RPMI7951 (cell line): ENCODE measurements around the gene UMODL1. TPM values are rescaled to one million over a fixed set of nuclear protein-coding genes. Genes with fewer than 3 reads are reported as not detected.
A peak's percentile ranks its signal among the peaks of the same experiment; 100 is the strongest.

Source experiments
- DNase-seq: peaks from one replicate; pipeline ENCODE4 v3.0.0-alpha.2; 2012; ENCODE audit warnings: low read depth
- total RNA-seq: library from RNA; depleted of rRNA; stranded (reverse); fragments of >200 nt; shearing (Covaris generic); gene quantifications from 2 replicates; pipeline ENCODE4 v1.2.3, GENCODE V29; 2014

Gene UMODL1
- total RNA-seq, 1 experiment from 2014 or later, result not detected

GRCh38 chr21:42079939-42080787 is 9.0 kb downstream of the UMODL1 start:
- DNase-seq, result no peak

DNA sequence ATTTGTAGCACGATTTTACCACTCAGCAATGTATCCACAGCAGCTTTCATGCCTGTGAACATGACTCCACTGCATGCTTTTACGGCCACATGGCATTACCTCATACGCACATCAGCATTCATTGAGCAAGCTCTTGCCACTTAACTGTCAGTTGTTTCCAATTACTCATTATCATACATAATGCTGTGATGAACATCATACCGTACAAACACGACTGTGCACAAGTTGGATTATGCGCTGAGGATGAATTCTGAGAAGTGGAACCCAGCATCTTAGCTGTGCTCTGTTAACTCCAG is 9.6 kb downstream of the UMODL1 start:
- no peak for DNase-seq

- no peak for DNase-seq
Measured at GRCh38 chr21:42081138-42081537, 10.0 kb downstream of the UMODL1 start.

DNA sequence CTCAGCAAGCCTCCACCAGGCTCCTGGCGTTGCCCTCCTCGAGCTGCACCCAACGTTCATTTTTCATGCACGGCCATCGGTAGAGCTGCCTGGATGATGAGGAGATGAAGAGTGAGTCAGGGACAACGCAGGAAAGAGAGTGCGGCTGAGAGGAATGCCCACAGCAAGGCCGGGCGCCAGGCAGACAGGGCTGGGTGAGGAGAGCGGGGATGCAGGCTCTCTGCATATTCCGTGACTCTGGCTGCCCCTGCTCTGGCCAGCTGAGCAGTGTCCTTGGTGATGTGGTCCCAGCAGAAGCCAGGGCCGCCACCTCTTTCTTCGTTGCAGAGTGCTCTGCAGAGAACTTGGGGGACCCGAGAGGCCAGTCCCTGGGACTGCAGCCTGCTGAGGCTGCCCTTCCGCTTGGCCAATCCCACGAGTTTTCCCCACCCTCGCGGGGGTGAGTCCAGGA is 10.8 kb downstream of the UMODL1 start:
- DNase-seq, result no peak

GRCh38 chr21:42082501-42083360 is 11.6 kb downstream of the UMODL1 start:
- DNase-seq, result no peak

DNA sequence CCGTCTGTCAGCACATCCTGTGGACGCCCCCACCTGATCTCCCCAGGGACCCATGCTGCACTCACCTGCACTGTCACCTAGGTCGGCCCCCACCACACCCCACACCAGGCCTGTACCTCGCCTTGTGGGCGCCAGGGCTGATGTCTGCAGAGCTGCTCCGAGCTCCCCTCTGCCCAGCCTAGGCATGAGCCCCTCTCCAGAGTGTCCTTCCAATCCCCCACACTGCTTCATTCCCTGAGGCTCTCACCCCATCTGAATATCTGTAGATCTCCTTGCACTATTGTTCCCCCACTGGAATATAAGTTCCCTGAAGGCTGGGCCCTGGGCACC is 12.2 kb downstream of the UMODL1 start:
- DNase-seq, result no peak

DNA sequence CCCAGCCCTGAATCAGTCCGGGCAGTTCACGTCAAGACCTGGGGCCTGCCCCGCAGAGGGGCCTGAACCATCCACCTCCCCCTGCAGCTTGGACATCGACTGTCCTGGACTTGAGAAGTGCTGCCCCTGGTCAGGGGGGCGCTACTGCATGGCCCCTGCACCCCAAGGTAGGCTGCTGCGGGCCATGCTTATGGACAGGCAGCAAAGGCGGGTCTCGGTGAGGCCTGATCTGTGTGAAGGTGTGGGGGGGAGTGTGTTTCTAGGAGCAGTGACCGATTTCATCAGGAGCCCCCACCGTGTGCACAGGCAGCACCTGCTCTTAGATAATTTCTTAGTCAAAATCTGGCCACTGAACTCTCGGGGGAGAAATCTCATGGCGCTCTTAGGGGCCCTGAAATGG is 13.0 kb downstream of the UMODL1 start:
- DNase-seq, result no peak

GRCh38 chr21:42085246-42086077 is 14.3 kb downstream of the UMODL1 start:
- no peak for DNase-seq

GRCh38 chr21:42086969-42087368 is 15.9 kb downstream of the UMODL1 start:
- DNase-seq, result no peak

DNA sequence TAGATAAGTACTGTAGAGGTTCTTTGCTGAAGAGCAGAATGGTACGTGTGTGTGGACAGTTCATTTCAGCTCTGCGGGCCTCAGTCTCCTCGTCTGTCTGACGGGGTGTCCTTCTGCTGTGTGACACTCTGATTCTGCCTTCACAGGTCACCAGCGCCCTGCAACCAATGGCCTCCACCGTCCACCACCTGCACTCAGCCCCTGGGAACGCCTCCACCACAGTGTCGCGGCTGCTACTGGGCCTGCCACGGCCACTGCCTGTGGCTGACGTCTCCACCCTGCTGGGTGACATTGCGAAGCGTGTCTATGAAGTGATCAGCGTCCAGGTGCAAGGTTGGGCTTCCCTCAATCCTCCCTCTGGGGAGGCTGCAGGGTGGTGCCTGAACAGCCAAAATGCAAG is 17.0 kb downstream of the UMODL1 start:
- DNase-seq, result no peak

DNA sequence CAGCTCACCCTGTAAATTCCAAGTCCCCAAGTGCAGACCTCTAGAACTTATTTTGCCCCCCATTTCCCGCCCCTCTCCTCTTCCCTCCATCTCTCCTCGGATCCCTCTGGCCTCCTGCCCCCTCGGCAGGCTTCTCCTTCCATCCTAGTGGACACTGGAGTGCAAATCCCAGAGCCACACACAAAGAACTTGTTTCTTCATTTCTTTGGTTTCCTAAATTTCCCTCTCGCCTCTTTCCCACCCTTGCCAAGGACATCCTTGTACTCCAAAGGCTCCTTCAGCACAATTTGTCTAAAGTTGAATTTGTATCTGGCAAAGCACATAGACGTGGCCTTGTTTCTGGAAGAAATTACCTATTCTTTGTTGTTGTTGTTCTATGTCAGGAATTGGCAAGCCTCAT is 17.5 kb downstream of the UMODL1 start:
- DNase-seq, result no peak

- DNase-seq, result no peak
Measured at GRCh38 chr21:42089093-42089631, 18.0 kb downstream of the UMODL1 start.

DNA sequence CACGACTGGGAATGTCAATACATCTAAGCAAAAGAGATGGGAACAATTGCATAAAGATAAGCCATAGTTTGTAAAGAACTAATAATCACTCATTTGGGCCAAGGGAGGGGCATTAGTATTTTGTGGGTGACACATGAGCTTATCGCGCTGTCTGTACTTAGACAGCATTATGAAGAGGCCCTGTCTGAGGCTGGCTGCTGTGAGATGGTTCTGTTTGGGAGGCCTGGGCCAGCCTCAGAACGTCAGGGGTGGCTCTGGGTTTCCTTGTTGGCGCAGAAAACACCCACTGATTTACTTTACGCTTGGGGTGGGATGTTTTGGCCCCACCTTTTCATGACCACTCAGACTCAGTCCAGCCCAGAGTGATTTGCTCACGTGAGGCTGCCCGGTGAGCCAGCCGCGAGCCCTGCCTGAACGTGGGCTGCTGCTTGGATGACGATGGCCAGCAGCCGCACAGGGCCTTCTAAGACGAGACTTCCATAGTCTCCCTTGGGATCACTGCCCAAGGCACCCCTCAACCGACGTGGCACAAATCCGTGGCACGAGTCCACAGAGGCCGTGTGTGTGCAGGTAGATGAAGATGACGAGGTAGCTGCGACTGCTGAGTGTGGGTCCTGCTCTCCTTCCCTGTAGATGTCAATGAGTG is 18.7 kb downstream of the UMODL1 start:
- DNase-seq, result no peak

DNA sequence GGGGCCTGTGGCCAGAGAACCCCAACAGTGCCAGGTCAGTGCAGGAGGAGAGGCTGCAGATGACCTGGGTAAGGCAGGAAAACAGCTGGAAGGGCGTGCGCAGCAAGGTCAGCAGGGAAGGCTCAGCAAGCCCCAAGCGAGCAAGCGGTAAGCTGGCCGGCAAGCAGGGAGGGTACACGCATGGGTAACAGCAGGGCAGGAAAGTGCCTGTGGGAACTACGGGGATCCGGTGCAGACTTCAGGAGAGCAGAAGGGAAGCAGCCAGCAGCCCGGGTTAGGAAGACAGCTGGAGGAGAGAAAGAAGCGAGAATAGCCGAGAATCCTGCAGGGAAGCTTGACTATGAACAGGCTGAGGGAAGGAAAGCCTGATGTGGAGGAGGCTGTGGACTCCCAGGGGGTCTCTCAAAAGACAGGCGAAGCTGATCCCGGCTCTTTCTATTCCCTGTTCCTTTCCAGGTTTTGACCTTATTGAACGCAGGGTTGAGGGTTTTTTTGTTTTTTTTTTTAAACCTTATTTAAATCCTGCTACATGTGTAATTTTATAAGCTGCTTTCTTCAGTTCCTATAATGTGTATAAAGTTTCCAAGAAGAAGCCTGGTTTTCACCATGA is 20.9 kb downstream of the UMODL1 start:
- no peak for DNase-seq

GRCh38 chr21:42092771-42093170 is 21.7 kb downstream of the UMODL1 start:
- no peak for DNase-seq

DNA sequence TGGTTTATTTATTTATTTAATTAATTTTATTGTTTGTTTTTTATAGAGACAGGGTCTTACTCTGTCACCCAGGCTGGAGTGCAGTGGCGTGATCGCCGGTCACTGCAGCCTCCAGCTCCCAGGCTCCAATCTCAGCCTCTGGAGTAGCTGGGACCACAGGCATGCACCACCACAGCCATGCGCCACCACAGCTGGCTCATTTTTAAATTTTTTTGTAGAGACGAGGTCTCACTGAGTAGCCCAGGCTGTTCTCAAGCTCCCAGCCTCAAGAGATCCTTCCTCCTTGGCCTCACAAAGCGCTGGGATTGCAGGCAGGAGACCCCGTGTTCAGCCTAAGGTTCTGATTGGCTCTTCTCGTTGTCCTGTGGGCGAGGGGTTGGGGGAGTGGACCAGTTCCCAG is 22.1 kb downstream of the UMODL1 start:
- peak; percentile 41 for DNase-seq

- peak; percentile 91 for DNase-seq
Measured at GRCh38 chr21:42093991-42094421, 22.9 kb downstream of the UMODL1 start.

DNA sequence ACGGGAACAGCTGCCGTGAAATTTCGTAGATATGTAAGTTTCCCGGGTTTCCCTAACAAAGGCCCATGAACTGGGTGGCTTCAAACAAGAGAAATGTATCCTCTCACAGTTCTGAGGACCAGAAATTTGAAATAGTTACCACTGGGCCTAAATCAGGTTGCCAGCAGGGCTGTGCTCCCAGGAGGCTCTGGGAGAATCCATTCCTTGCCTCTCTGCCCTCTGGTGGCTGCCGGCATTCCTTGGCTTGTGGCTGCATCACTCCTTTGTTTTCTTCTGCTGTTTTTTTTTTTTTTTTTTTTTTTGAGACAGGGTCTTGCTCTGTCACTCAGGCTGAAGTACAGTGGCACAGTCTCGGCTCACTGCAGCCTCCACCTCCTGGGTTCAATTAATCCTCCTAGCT is 23.7 kb downstream of the UMODL1 start:
- no peak for DNase-seq

DNA sequence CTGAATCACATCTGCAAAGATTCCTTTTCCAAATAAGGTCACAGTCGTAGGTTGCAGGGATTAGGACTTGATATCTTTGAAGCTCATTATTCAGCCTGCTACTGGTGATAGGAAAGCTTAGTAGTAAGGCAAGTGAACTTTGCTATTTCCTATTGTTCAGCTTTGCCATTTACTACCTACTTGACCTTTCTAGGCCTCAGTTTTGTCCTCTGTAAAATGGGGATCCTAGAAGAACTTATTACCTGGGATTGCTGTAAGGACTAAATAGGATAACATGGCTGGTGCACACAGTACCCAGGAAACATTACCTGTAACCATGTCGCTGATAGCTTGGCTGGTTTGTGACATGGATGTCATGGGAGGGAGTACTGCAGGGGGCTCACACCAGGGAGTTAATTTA is 24.5 kb downstream of the UMODL1 start:
- no peak for DNase-seq

DNA sequence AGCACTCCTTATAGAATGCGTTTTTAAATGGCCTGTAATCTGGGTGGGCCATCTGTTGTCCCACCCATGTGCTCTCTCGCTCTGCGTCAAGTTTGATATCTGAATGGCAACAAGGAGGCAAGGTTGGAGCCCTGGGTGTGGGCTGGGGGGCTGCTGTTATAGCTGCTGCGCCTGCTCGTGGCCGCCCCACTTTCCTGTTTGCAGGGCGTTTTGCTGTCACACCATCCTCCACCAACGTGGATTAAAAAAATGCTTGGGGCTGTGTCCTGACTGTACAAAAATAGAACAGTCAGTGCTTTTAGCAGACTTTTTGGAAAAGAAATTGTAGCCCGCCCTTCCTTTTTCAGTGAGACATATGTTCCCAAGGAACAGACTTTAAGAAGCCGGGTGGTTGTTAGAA is 25.4 kb downstream of the UMODL1 start:
- DNase-seq, result peak; percentile 51

DNA sequence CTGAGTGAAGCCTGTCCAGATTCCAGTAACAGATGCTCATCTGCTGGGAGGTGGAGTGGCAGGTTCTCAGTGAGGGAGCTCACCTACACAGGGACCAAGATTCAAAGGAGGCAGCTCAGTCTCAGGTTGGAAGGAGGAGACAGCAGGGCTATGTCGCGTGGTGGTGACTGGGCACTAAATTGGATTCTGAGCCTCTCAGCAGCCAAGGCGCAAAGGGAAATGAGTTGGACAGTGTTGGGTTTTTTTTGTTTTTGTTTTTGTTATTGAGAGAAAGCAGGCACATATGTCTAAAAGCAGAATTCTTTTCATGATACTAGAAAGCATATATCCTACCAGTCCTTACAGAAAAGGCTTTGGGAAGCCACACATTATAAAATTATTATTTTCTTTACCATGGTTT is 26.2 kb downstream of the UMODL1 start:
- DNase-seq, result no peak
